Endothelial cell (in vitro differentiated cells): ENCODE data around the gene TMEM147. TPM values are rescaled to one million over a fixed set of nuclear protein-coding genes. Genes with fewer than 3 reads are reported as not detected.

Source experiments
- DNase-seq: peaks from one replicate; pipeline ENCODE4 v3.0.0; 2021; ENCODE audit warnings: low spot score
- H3K27ac Mint-ChIP-seq: one replicate; pipeline ENCODE4 v1.8.0; 2021; ENCODE audit warnings: mixed read lengths, inconsistent platforms; ENCODE audit not compliant: unreplicated experiment
- H3K27me3 Mint-ChIP-seq: one replicate; pipeline ENCODE4 v1.8.0; 2021; ENCODE audit warnings: mild to moderate bottlenecking, moderate library complexity, mixed read lengths, inconsistent platforms; ENCODE audit not compliant: unreplicated experiment
- H3K36me3 Mint-ChIP-seq: one replicate; pipeline ENCODE4 v1.8.0; 2021; ENCODE audit warnings: mild to moderate bottlenecking, low read depth, mixed read lengths, inconsistent platforms; ENCODE audit not compliant: unreplicated experiment
- H3K4me1 Mint-ChIP-seq: one replicate; pipeline ENCODE4 v1.8.0; 2021; ENCODE audit warnings: mild to moderate bottlenecking, mixed read lengths, inconsistent platforms; ENCODE audit not compliant: unreplicated experiment
- H3K4me3 Mint-ChIP-seq: one replicate; pipeline ENCODE4 v1.8.0; 2021; ENCODE audit warnings: mild to moderate bottlenecking, mixed read lengths, inconsistent platforms; ENCODE audit not compliant: unreplicated experiment
- H3K9me3 Mint-ChIP-seq: one replicate; pipeline ENCODE4 v1.8.0; 2021; ENCODE audit warnings: mixed read lengths, inconsistent platforms; ENCODE audit not compliant: unreplicated experiment
- CTCF ChIP-seq: fragments of 200-600 bp; sonication (generic); IDR thresholded peaks from one replicate; pipeline ENCODE4 v1.5.0; 2021; ENCODE audit warnings: antibody characterized with exemption; ENCODE audit not compliant: unreplicated experiment
- total RNA-seq: library from RNA; stranded (reverse); fragmentation: NEBNext Ultra II Directional; extraction: Animal tissue kit (Norgen Biotek cat#: 25700); gene quantifications from one replicate; pipeline ENCODE4 v1.2.1, GENCODE V29; 2021; ENCODE audit not compliant: unreplicated experiment

The TMEM147 gene
- total RNA-seq, 1 donor from 2014 or later, result 62.0 TPM

GRCh38 chr19:35545855-35546381 lies 492 bp downstream of the TMEM147 start:
- no peak for TF ChIP-seq CTCF
- Mint-ChIP-seq H3K4me1 (peaks cover 13% of the 10 kb centered on the region), H3K27ac (no peak overlapping the region), H3K4me3 (peak overlapping the region; percentile 93), H3K27me3 (peaks cover 13% of the 10 kb centered on the region), H3K36me3 (peaks cover 3% of the 10 kb centered on the region), H3K9me3 (no peaks in the 10 kb centered on the region)
- peak; percentile 31 for DNase-seq

GRCh38 chr19:35546532-35546931 lies 1.1 kb downstream of the TMEM147 start:
- Mint-ChIP-seq H3K4me1 (peaks cover 13% of the 10 kb centered on the region), H3K4me3 (peak overlapping the region; percentile 93), H3K27ac (no peak overlapping the region), H3K27me3 (peaks cover 14% of the 10 kb centered on the region), H3K9me3 (no peaks in the 10 kb centered on the region), H3K36me3 (peaks cover 7% of the 10 kb centered on the region)
- no peak for DNase-seq
- no peak for TF ChIP-seq CTCF

DNA sequence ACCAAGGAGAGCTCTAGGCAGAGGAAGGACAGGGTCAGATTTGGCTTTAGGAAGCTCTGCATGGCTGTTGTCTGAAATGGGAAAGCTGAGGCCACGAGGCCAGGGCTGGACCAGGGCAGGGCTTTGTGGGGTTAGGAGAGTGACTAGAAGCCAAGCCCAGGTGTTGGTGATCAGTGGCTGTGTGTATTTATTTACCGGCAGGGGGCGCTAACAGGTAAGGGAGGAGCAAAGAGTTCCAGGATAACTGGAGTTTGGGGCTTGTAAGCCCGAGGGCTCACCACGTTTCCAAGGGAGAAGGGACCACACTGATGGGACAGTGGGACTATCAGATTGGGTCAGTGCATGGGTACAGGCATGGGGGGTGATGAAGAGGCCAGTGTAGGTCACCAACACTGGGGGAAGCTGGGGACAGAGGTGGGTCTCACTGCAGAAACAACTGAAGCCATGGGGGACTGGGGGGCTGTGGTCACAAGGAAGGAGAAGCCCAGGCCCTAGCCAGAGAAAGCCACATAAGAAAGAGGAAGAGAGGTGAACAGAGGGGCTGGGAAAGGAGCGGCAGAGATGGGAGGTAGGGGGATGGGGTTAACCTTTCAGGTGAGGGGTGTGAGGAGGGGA lies 3.9 kb downstream of the TMEM147 start:
- peak; percentile 65 for DNase-seq
- Mint-ChIP-seq H3K27me3 (peaks cover 20% of the 10 kb centered on the region), H3K9me3 (no peaks in the 10 kb centered on the region), H3K4me3 (no peak overlapping the region), H3K27ac (no peak overlapping the region), H3K36me3 (peaks cover 7% of the 10 kb centered on the region), H3K4me1 (peaks cover 11% of the 10 kb centered on the region)
- TF ChIP-seq CTCF, result peak; percentile 81

GRCh38 chr19:35549879-35550523 lies 4.6 kb downstream of the TMEM147 start:
- no peak for TF ChIP-seq CTCF
- Mint-ChIP-seq H3K27me3 (peaks cover 18% of the 10 kb centered on the region), H3K4me1 (peaks cover 5% of the 10 kb centered on the region), H3K4me3 (no peak overlapping the region), H3K27ac (no peak overlapping the region), H3K9me3 (no peaks in the 10 kb centered on the region), H3K36me3 (peaks cover 7% of the 10 kb centered on the region)
- no peak for DNase-seq
